ENCODE results near the gene PLXNA4. TPM values are rescaled to one million over a fixed set of nuclear protein-coding genes. Genes with fewer than 3 reads are reported as not detected.

PLXNA4 gene
- total RNA-seq, 1 donor from 2014 or later: 2.1 TPM

DNA sequence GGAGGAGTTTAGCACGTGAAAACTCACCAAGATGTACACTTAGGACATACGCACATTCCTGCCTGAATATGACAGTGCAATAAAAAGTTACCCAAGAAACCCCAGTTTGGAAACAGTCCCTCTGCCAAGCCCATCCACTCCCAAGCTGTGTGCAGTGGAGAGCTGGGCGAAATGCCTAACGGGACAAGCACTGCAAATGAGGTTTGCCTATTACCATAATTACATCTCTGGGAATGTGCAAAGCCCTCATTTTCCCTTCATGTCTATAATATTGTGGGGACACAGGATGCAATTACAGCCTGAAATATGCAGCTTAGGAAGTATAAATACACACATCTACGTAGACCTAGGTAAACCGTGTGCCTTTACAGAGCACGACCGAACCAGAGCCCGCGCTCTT, 117.5 kb downstream of the PLXNA4 start:
- no peaks in the 10 kb centered on the region for H3K36me3 ChIP-seq (ENCODE audit: control insufficient read depth in 3 of 3, insufficient read depth in 3 of 3, low read length in 3 of 3)
- no peaks in the 10 kb centered on the region for H3K9me3 ChIP-seq (ENCODE audit: control insufficient read depth in 3 of 3, low read length in 3 of 3)
- H3K27me3 ChIP-seq (ENCODE audit: control insufficient read depth in 3 of 3, insufficient read depth in 3 of 3, low read length in 3 of 3): peaks cover 2 to 6% (median 4%) of the 10 kb centered on the region in 3 donors
- H3K4me1 ChIP-seq (ENCODE audit: control insufficient read depth in 3 of 3, insufficient read depth in 3 of 3, low read length in 3 of 3): no peaks in the 10 kb centered on the region
- H3K27ac ChIP-seq (ENCODE audit: low read depth, low read length): no peak overlapping the region
- H3K4me3 ChIP-seq (ENCODE audit: low read length in 3 of 3): no peak overlapping the region
- no peak overlapping the region for H3K9ac ChIP-seq (ENCODE audit: low read depth in 1 of 3, low read length in 3 of 3)

GRCh38 chr7:132457658-132458057, 118.6 kb downstream of the PLXNA4 start:
- Histone ChIP-seq H3K9me3 (ENCODE audit: control insufficient read depth in 3 of 3, low read length in 3 of 3) (no peaks in the 10 kb centered on the region), H3K9ac (ENCODE audit: low read depth in 1 of 3, low read length in 3 of 3) (no peak overlapping the region), H3K27ac (ENCODE audit: low read depth, low read length) (no peak overlapping the region), H3K4me1 (ENCODE audit: control insufficient read depth in 3 of 3, insufficient read depth in 3 of 3, low read length in 3 of 3) (no peaks in the 10 kb centered on the region), H3K27me3 (ENCODE audit: control insufficient read depth in 3 of 3, insufficient read depth in 3 of 3, low read length in 3 of 3) (peaks cover 2 to 6% (median 4%) of the 10 kb centered on the region in 3 donors), H3K4me3 (ENCODE audit: low read length in 3 of 3) (no peak overlapping the region), H3K36me3 (ENCODE audit: control insufficient read depth in 3 of 3, insufficient read depth in 3 of 3, low read length in 3 of 3) (no peaks in the 10 kb centered on the region)

GRCh38 chr7:132456418-132456817, 119.9 kb downstream of the PLXNA4 start:
- H3K36me3 ChIP-seq (ENCODE audit: control insufficient read depth in 3 of 3, insufficient read depth in 3 of 3, low read length in 3 of 3): no peaks in the 10 kb centered on the region
- no peak overlapping the region for H3K9ac ChIP-seq (ENCODE audit: low read depth in 1 of 3, low read length in 3 of 3)
- no peak overlapping the region for H3K4me3 ChIP-seq (ENCODE audit: low read length in 3 of 3)
- H3K4me1 ChIP-seq (ENCODE audit: control insufficient read depth in 3 of 3, insufficient read depth in 3 of 3, low read length in 3 of 3): no peaks in the 10 kb centered on the region
- H3K27ac ChIP-seq (ENCODE audit: low read depth, low read length): no peak overlapping the region
- peaks cover 2 to 6% (median 4%) of the 10 kb centered on the region in 3 donors for H3K27me3 ChIP-seq (ENCODE audit: control insufficient read depth in 3 of 3, insufficient read depth in 3 of 3, low read length in 3 of 3)
- H3K9me3 ChIP-seq (ENCODE audit: control insufficient read depth in 3 of 3, low read length in 3 of 3): no peaks in the 10 kb centered on the region

DNA sequence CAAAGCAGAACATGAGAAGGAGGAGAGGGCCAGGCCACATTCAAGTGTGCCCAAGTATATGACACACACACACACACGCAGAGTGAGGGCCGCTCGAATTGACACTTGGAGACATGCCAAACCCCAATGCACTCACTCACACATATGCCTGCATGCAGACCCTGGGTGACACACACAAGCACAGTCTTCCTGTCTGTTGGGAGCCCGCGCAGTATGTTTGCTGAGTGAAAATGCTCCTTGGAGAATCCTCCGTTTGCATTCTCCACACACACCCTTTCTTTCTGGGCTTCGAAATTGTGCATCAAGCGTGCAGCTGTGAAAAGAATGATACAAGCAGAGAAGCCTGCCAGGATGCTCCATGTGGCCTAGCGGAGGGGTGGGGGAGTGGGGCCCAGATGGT, 120.9 kb downstream of the PLXNA4 start:
- Histone ChIP-seq H3K9ac (ENCODE audit: low read depth in 1 of 3, low read length in 3 of 3) (no peak overlapping the region), H3K4me3 (ENCODE audit: low read length in 3 of 3) (no peak overlapping the region), H3K27me3 (ENCODE audit: control insufficient read depth in 3 of 3, insufficient read depth in 3 of 3, low read length in 3 of 3) (peaks cover 2 to 6% (median 4%) of the 10 kb centered on the region in 3 donors), H3K36me3 (ENCODE audit: control insufficient read depth in 3 of 3, insufficient read depth in 3 of 3, low read length in 3 of 3) (no peaks in the 10 kb centered on the region), H3K4me1 (ENCODE audit: control insufficient read depth in 3 of 3, insufficient read depth in 3 of 3, low read length in 3 of 3) (no peaks in the 10 kb centered on the region), H3K27ac (ENCODE audit: low read depth, low read length) (no peak overlapping the region), H3K9me3 (ENCODE audit: control insufficient read depth in 3 of 3, low read length in 3 of 3) (no peaks in the 10 kb centered on the region)

GRCh38 chr7:132453826-132454225, 122.4 kb downstream of the PLXNA4 start:
- Histone ChIP-seq H3K27me3 (ENCODE audit: control insufficient read depth in 3 of 3, insufficient read depth in 3 of 3, low read length in 3 of 3) (peaks cover 2 to 6% (median 4%) of the 10 kb centered on the region in 3 donors), H3K27ac (ENCODE audit: low read depth, low read length) (no peak overlapping the region), H3K4me1 (ENCODE audit: control insufficient read depth in 3 of 3, insufficient read depth in 3 of 3, low read length in 3 of 3) (no peaks in the 10 kb centered on the region), H3K9ac (ENCODE audit: low read depth in 1 of 3, low read length in 3 of 3) (no peak overlapping the region), H3K4me3 (ENCODE audit: low read length in 3 of 3) (no peak overlapping the region), H3K9me3 (ENCODE audit: control insufficient read depth in 3 of 3, low read length in 3 of 3) (no peaks in the 10 kb centered on the region), H3K36me3 (ENCODE audit: control insufficient read depth in 3 of 3, insufficient read depth in 3 of 3, low read length in 3 of 3) (no peaks in the 10 kb centered on the region)

DNA sequence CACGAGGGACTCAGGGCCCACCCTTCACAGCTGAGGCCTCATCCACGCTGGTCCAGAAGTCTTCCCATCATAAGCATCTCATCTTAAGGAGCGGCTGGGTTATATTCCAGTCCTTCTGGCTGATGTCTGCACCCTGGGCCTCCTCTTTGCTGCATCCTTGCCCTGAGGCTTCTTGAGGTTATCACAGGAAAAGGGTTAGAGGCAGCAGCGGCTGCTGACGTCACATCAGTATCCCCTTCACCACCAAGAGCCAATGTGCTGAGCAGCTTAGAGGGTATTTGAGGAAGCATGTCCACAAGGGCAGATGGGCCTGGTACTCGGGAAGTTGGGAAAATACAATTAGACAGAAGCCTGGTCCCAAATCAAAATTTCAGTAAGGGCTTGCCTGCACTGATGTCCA, 125.1 kb downstream of the PLXNA4 start:
- Histone ChIP-seq H3K27me3 (ENCODE audit: control insufficient read depth in 3 of 3, insufficient read depth in 3 of 3, low read length in 3 of 3) (peaks cover 2 to 6% (median 4%) of the 10 kb centered on the region in 3 donors), H3K4me1 (ENCODE audit: control insufficient read depth in 3 of 3, insufficient read depth in 3 of 3, low read length in 3 of 3) (no peaks in the 10 kb centered on the region), H3K27ac (ENCODE audit: low read depth, low read length) (no peak overlapping the region), H3K9me3 (ENCODE audit: control insufficient read depth in 3 of 3, low read length in 3 of 3) (no peaks in the 10 kb centered on the region), H3K36me3 (ENCODE audit: control insufficient read depth in 3 of 3, insufficient read depth in 3 of 3, low read length in 3 of 3) (no peaks in the 10 kb centered on the region), H3K9ac (ENCODE audit: low read depth in 1 of 3, low read length in 3 of 3) (no peak overlapping the region), H3K4me3 (ENCODE audit: low read length in 3 of 3) (no peak overlapping the region)

DNA sequence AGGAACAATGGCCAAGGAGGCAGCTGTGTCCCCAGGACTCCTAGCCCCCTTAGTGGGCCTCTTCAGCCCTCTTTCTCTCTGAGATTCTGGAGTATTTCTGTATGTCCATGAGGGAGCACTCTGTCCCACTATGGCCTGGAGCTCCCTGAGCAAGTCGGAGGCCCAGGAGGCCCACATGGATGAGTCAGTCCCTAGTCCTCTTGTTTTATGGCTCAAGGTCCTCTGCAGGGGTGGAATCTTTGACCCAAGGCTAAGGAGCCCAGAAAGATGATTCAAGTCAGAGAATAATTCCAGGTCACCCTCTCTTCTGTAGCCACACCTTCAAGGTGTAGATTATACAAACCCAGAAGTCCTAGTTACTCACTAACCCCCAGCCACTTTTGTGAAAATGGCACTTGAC, 125.6 kb downstream of the PLXNA4 start:
- Histone ChIP-seq H3K4me3 (ENCODE audit: low read length in 3 of 3) (no peak overlapping the region), H3K9me3 (ENCODE audit: control insufficient read depth in 3 of 3, low read length in 3 of 3) (no peaks in the 10 kb centered on the region), H3K4me1 (ENCODE audit: control insufficient read depth in 3 of 3, insufficient read depth in 3 of 3, low read length in 3 of 3) (no peaks in the 10 kb centered on the region), H3K36me3 (ENCODE audit: control insufficient read depth in 3 of 3, insufficient read depth in 3 of 3, low read length in 3 of 3) (no peaks in the 10 kb centered on the region), H3K9ac (ENCODE audit: low read depth in 1 of 3, low read length in 3 of 3) (no peak overlapping the region), H3K27ac (ENCODE audit: low read depth, low read length) (no peak overlapping the region), H3K27me3 (ENCODE audit: control insufficient read depth in 3 of 3, insufficient read depth in 3 of 3, low read length in 3 of 3) (peaks cover 2 to 6% (median 4%) of the 10 kb centered on the region in 3 donors)

DNA sequence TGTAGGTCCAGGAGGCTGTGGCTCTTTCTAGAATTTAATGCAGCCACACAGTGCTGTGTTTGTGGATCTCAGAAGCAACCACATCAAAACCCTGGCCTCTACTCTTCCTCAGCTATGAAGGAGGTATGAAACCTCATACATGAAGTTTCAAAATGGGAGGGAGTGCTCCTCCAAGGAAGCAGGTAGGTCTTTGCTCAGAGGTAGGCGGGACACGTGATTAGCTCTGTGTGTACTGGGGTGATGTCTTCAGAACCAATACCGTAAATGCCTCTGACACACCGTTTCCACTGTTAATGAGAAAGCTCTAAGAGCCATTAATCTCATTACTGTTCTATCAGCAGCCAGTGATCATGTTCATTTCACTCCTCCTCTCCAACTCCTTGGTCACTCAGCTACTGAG, 126.1 kb downstream of the PLXNA4 start:
- Histone ChIP-seq H3K27me3 (ENCODE audit: control insufficient read depth in 3 of 3, insufficient read depth in 3 of 3, low read length in 3 of 3) (peaks cover 2 to 5% (median 4%) of the 10 kb centered on the region in 3 donors), H3K4me3 (ENCODE audit: low read length in 3 of 3) (no peak overlapping the region), H3K4me1 (ENCODE audit: control insufficient read depth in 3 of 3, insufficient read depth in 3 of 3, low read length in 3 of 3) (no peaks in the 10 kb centered on the region), H3K9me3 (ENCODE audit: control insufficient read depth in 3 of 3, low read length in 3 of 3) (no peaks in the 10 kb centered on the region), H3K27ac (ENCODE audit: low read depth, low read length) (no peak overlapping the region), H3K9ac (ENCODE audit: low read depth in 1 of 3, low read length in 3 of 3) (no peak overlapping the region), H3K36me3 (ENCODE audit: control insufficient read depth in 3 of 3, insufficient read depth in 3 of 3, low read length in 3 of 3) (no peaks in the 10 kb centered on the region)

DNA sequence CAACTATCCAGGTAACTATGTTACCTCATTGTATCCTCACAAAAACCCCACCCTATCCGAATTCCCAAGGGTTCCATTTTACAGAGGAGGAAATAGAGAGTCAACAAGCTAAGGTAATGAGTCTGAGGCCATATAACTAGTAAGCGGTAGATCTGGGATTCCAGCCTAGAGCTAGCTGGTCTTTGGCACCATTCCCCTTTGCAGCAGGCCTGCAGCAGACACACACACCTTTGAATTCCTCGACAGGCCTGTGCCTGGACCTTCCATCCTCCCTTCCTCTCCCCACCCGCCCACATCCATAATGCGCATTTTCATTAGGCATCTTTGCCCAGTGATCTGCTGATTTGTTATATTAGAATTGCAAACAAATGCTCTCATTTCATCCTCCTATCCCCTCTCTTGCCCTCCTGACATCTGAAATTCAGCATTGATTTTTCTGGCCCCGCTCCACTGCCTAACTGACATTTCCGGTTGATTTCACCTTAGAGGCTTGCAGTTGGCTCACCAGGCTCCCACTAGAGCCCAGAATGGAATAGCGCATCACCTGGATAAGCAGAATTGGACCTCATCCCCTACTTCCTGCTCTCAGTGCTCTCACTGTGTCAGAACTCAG, 129.5 kb downstream of the PLXNA4 start:
- Histone ChIP-seq H3K4me1 (ENCODE audit: control insufficient read depth in 3 of 3, insufficient read depth in 3 of 3, low read length in 3 of 3) (no peaks in the 10 kb centered on the region), H3K36me3 (ENCODE audit: control insufficient read depth in 3 of 3, insufficient read depth in 3 of 3, low read length in 3 of 3) (no peaks in the 10 kb centered on the region), H3K4me3 (ENCODE audit: low read length in 3 of 3) (no peak overlapping the region)

GRCh38 chr7:132446260-132446659, 130.0 kb downstream of the PLXNA4 start:
- Histone ChIP-seq H3K4me3 (ENCODE audit: low read length in 3 of 3) (no peak overlapping the region), H3K36me3 (ENCODE audit: control insufficient read depth in 3 of 3, insufficient read depth in 3 of 3, low read length in 3 of 3) (no peaks in the 10 kb centered on the region), H3K27ac (ENCODE audit: low read depth, low read length) (no peak overlapping the region), H3K9ac (ENCODE audit: low read depth in 1 of 3, low read length in 3 of 3) (no peak overlapping the region), H3K27me3 (ENCODE audit: control insufficient read depth in 3 of 3, insufficient read depth in 3 of 3, low read length in 3 of 3) (no peaks in the 10 kb centered on the region), H3K4me1 (ENCODE audit: control insufficient read depth in 3 of 3, insufficient read depth in 3 of 3, low read length in 3 of 3) (no peaks in the 10 kb centered on the region), H3K9me3 (ENCODE audit: control insufficient read depth in 3 of 3, low read length in 3 of 3) (no peaks in the 10 kb centered on the region)

More for the DNA sequence above, 129.5 kb downstream of the PLXNA4 start:
- Histone ChIP-seq H3K9me3 (ENCODE audit: control insufficient read depth in 3 of 3, low read length in 3 of 3) (no peaks in the 10 kb centered on the region), H3K27me3 (ENCODE audit: control insufficient read depth in 3 of 3, insufficient read depth in 3 of 3, low read length in 3 of 3) (no peaks in the 10 kb centered on the region), H3K9ac (ENCODE audit: low read depth in 1 of 3, low read length in 3 of 3) (no peak overlapping the region), H3K27ac (ENCODE audit: low read depth, low read length) (no peak overlapping the region)

Data from skeletal muscle tissue (tissue), 4 donors.